Measurements from ENCODE around the gene TMTC1.

- TF ChIP-seq CTCF (conservative IDR thresholded peaks at IDR 0.05; ENCODE audit: low read depth, low read length) (no peak), EZH2 (IDR thresholded peaks at IDR 0.05; ENCODE audit: borderline replicate concordance, low read depth, low read length, poor library complexity, severe bottlenecking) (no peak)
Observed at GRCh38 chr12:29649722-29650121, 134.0 kb downstream of the TMTC1 start.
